GM18951 (cell line): Measurements from ENCODE around the gene CISD1.
A peak's percentile ranks its signal among the peaks of the same experiment; 100 is the strongest.
"Not testable (repeated sequence)": the region's sequence is repeated elsewhere in the genome, so short reads cannot be mapped to it uniquely, and the experiment has no call there.

ENCODE experiments used
- POLR2A ChIP-seq: IDR thresholded peaks from 4 replicates; pipeline ENCODE4 v1.6.1; 2011; ENCODE audit warnings: mild to moderate bottlenecking; ENCODE audit not compliant: insufficient read length, insufficient read depth; ENCODE audit errors: extremely low read depth
- in situ Hi-C: fragments of 300-500 bp; cut with MboI; formaldehyde crosslinking; loops from one replicate; pipeline ENCODE4 v1.12.0; 2022; ENCODE audit warnings: low sequenced_read_pairs, mixed read lengths, inconsistent platforms; ENCODE audit not compliant: unreplicated experiment

The CISD1 gene

DNA sequence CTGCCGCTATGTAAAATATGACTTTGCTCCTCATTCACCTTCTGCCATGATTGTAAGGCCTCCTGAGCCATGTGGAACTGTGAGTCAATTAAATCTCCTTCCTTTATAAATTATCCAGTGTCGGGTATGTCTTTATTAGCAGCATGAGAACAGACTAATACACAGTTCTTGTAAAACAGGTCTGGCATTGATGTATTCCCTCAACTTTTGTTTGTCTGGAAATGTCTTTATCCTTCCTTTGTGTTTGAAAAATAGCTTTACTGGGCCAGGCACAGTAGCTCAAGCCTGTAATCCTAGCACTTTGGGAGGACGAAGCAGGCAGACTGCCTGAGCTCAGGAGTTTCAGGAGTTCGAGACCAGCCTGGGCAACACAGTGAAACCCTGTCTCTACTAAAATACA is 15.8 kb upstream of the CISD1 start:
- no peak for TF ChIP-seq POLR2A
- in situ Hi-C loops, result no loop called here

DNA sequence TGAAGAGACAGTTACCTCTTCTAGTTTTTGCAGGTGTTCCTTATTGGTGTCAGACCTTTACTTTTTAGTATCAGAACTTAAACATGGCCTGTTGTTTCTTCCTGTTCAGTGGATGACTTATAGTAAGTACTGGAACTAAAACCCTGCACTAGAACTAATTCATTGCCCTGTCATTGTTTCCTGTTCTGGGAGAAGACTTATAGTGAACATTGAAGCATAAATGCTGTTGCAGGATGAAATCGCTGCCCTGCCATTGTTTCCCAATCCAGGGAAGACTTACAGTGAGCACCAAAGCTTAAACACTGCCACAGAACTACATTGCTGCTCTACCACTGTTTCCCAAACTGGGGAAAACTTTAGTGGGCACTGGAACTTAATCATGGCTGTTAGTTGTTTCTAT is 14.3 kb upstream of the CISD1 start:
- no peak for TF ChIP-seq POLR2A
- in situ Hi-C loops, result no loop called here

DNA sequence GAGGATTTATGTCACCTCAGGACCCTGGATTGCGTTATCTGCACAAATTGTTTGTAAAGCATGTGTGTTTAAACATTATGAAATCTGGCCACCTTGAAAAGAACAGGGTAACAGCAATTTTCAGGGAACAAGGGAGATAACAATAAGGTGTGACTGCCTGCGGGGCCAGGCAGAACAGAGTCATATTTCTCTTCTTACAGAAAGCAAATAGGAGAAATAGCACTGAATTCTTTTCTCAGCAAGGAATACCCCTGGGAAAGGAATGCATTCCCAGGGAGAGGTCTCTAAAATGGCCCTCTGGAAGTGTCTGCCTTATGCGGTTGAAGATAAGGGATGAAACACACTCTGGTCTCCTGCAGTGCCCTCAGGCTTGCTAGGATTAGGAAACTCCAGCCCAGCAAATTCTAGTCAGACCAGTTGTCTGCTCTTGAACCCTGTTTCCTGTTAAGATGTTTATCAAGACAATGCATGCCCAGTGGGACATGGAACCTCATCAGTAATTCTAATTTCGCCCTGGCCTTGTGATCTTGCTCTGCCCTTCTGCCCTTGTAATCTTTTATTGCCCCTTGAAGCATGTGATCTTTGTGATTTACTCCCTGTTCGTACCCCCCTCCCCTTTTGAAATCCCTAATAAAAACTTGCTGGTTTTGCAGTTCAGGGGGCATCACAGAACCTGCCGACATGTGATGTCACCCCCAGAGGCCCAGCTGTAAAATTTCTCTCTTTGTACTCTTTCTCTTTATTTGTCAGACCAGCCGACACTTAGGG is 12.8 kb upstream of the CISD1 start:
- in situ Hi-C loops, result not testable (repeated sequence)

DNA sequence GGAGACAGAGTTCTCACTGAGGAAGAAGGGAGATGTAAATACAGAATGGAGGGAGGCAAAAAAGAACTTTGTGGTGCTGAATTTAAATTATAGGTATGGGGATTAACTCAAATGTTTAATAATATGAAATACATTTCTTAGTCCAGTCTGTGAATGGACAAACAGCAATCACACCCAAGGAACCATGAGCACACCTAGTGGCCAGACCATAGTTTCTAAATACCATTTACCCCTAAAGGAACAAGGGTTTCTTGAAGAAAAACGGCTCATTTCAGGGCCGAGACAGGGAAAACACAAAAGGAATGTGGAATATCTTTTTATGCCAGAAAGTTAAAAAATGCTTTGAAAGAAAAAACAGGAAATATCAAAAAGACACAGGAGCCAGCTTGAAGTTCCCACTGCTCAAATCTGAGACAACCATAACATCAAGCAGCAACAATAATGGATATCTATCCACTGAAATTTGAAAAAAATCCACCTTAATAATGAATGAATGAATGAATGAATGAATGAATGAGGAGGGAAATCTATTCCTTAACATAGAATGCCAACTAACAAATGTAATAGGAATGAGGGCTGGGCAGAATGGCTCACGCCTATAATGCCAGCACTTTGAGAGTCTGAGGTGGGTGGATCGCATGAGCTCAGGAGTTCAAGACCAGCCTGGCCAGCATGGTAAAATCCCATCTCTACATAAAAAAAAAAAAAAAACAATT is 9.8 kb upstream of the CISD1 start:
- in situ Hi-C loops, result no loop called here
- TF ChIP-seq POLR2A, result no peak

DNA sequence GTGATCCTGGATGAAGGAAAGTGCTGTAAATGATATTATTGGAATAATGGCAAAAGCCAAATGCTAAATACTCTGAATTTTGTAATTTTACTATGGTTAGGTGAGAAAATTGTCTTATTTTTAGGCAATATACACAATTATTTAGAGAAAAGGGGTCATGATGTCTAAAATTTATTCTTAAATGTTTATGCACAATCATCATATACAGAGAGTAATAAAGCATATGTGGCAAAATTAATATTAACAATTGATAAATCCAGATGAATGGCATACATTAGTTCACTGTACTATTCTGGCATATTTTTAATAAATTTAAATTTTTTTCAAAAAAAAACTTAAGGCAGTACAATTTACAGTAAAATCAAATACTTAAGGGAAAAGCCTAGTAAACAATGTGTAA is 8.6 kb upstream of the CISD1 start:
- in situ Hi-C loops, result no loop called here
- TF ChIP-seq POLR2A, result no peak

DNA sequence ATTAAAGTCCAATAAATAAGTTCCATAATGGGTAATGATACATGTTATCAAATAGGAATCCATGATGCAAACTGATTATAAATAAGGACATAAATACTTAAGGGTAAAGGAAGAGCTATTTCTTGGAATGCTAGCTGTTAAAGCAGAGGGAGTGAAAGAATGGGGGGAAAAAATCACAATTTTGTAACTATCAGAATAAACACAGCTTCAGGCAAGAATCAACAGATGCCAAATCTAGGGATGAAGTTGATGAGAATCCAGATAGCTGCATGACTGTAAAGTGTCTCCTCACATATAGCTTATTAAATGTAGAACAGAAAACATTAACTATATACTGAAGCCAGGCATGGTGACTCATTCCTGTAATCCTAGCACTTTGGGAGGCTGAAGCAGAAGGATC is 6.2 kb upstream of the CISD1 start:
- no peak for TF ChIP-seq POLR2A
- in situ Hi-C loops, result no loop called here

DNA sequence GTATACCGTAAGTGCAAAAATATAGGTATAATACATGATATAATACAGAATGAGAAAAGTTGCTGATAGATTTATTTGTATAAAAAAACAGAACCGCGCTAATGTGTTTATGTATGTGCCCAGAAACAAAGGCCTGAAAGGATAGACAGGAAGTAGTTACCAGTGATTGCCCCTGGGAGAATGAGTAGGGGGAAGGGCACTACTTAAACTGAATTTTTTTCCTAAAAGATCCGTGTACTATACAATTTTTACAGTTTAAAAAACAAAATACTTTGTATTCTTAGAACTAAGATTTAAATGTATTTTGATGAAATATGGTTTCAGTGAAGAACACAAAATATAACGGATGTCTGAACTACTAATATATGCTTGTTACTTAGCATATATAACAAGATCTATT is 4.2 kb upstream of the CISD1 start:
- in situ Hi-C loops, result no loop called here
- TF ChIP-seq POLR2A, result no peak

DNA sequence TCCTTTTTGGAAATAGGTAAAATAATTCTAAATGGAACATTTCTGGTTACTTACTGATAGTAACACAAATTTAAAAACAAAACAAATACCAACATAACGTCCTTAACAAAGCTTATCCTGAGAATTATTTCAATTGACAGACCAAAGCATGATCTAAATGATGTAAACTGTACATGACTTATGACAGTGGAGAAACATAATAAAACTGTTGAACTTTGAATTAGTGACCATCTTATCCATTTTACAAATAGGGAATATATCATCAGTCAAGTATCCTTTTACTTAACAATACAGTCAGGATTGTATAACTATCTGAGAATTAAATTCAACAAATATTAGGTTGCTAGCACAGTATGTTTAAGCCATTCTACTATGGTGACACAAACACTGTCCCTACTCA is 3.7 kb upstream of the CISD1 start:
- no peak for TF ChIP-seq POLR2A
- in situ Hi-C loops, result no loop called here

DNA sequence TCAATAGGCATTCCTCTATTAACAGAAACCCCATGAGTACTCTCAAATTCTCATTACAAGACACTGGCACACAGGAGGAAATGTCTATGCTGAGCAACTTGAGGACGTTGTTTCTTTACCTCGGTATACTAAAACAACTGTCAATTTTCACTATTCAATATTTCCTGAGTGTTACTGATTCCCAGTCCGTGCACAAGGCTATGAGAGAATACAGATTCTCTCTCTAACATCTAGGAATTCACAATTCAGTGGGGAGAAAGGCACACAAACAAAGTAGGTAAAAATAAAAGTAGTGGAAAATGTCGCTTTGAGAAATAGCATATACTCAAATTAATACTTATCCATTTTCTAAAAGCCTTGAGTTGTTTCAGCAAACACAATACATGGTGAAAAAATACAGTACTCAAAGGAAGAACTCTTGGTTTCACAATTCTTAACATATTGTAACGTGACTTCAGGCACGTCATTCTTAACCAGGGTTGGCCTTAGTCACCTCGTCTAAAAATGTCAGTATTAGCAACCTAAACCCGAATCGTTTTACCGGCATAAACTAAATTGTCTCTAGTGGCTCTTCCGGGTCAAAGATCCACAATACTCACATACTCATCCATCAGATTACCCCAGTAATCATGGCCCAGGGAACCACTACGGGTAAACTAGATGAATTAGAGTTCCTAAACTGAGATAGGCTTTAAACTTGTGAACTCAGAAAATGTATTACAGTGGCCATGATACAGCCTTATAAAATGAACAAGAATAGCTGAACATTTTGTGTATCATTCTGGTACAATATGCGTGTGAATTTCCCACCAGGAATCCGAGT is 2.7 kb upstream of the CISD1 start:
- no peak for TF ChIP-seq POLR2A
- in situ Hi-C loops, result no loop called here

DNA sequence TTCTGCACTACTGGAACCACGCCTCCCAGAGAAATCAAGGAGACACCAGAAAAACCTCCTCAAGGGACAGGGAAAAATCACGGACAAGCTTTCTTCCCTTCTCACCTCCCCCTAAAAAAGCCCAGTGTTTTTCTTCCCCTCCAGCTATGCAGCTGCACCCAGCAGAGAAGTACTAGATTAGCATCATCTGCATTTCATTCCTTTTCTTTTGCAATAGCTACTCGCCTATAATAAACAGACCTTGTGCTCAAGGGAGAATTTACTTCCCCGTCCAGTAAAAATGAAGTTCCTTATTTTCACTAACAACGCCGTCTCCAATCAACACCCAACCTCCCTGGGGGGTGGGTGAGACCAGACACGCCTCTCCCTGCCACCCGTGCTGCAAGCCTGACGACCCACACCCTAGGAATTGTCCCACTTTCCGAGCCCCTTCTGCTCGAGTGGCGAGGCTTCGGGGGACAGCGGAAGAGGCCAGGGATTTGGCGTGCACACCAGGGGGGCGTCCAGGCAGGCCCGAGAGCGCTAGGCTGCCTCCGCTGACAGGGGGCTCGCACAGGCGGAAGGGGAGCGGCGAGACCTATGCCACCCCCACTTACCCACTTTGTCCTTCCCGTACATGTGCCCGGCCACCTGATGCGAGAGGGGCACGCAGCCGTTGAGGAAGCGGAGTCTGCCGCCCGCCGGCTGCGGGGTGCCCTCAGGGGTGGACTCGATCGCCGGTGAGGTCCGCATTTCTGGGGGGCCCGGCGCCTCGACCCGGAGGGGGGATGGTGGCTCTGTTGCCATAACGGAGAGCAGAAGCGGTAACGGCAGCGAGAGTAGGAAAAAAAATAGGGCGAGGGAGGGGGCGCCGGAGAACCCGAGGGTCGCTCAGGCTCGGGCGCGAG is 1.9 kb upstream of the CISD1 start:
- no peak for TF ChIP-seq POLR2A
- in situ Hi-C loops, result no loop called here

DNA sequence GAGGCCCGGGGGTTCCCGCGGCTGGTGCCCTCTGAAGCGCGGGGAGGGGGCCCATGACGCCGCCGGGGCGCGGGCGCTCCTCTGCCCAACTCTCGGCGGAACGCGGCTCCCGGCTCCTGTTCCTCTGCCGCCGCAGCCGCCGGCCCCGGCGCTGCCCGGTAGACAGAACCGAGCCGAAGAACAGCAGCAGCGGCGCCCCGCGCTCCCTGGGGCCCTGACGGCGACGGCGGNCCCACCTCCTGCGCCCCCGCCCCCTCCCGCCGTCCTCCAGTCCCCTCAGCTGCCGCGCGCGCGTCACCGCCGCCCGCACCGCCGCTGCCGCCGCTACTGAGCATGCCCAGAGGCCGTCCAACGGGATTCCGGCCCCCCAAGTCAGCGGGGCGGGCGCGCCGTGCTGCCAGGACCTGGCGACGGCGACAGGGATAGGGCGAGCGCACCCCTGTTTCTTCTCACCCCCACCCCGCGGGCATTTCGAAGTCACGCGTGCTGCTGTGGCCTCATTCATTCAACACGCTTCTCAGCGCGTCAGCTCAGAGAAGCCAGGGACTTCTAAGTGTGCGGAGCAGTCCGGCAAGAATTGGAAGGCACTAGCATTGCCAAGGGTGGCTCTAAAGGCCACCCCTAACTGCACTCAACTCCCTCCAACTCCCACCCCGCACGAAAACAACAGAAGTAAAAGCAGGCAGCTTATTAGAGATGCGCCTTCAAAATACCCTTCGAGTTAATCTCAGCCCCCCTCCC is 1.1 kb upstream of the CISD1 start, which contains the start of gene IPMK:
Gene IPMK, minus strand, starts transcription at position 182 of the 741 bp plus-strand sequence. CDS start 283 bp downstream, outside the sequence.
- TF ChIP-seq POLR2A, result peak; percentile 72
- in situ Hi-C loops, result no loop called here

DNA sequence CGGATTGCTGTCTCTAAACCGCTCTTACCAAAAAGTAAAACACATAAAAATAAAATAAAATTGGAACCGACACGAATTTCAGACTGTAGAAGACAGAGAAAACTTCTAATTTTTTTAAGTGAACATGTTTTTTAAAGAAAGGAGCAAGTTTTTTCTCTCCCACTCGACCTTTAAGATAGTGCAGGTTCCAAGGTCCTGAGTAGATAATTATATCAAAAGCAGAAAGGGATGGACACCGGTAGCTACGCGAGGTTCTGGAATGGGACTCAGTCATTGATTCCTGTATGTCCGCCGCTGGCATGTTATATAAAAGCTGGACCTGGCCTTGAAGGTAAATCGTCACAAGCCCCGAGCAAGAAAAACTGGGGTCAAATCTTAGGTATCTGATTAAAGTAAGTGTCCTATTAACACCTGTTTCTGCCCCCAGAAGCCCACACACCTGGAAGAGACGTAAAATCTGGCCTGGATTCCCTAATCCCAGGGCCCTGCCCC is 462 bp upstream of the CISD1 start:
- in situ Hi-C loops, result no loop called here
- TF ChIP-seq POLR2A, result no peak

DNA sequence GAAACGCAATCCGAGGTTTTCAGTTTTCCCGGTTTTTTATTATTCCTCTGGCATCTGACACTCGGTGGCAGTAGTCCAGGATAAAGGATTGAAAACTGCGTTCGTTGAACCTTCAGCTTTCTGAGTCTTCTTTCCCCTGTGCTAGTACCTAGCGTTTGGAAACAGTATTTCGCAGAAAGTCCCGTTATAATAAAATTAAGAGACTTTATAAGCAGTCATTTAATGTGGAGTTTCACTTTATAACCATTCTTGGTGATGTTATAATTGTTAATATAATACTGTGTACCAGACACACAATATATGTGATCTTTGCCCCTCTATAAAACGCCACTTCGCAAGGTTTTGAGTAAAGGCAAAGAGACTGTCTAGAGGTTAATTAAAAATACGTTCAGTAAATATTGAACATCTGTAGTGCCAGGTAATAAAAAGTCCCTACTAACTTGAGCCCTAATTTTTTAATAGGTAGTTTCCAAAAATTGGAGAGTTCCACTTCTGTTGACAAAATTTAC is 874 bp downstream of the CISD1 start:
- no peak for TF ChIP-seq POLR2A

More for the DNA sequence above, 874 bp downstream of the CISD1 start:
- in situ Hi-C loops, result no loop called here
